Cardiac muscle cell (in vitro differentiated cells and primary cell): ENCODE measurements around the gene PCGF3. TPM values are rescaled to one million over a fixed set of nuclear protein-coding genes. Genes with fewer than 3 reads are reported as not detected.
"Not testable (repeated sequence)": the region's sequence is repeated elsewhere in the genome, so short reads cannot be mapped to it uniquely, and the experiment has no call there.

ENCODE experiments used
- DNase-seq, 2 donors: peaks; one replicate each; pipeline versions ENCODE4 v3.0.0 to v3.0.0-alpha.2; 2010 to 2017; ENCODE audit warnings: low read depth in 1 of 2, low spot score in 1 of 2
- H3K27ac ChIP-seq: fragments of 200-600 bp; sonication (generic); 2 replicates; pipeline ENCODE4 v1.5.1; 2016
- H3K27me3 ChIP-seq: fragments of 200-600 bp; sonication (generic); 2 replicates; pipeline ENCODE4 v1.6.0; 2016; ENCODE audit warnings: control low read depth
- H3K36me3 ChIP-seq: fragments of 200-600 bp; sonication (generic); 2 replicates; pipeline ENCODE4 v1.5.1; 2016; ENCODE audit warnings: control low read depth
- H3K4me1 ChIP-seq: fragments of 200-600 bp; sonication (generic); 2 replicates; pipeline ENCODE4 v1.8.1; 2017; ENCODE audit warnings: low read depth, mild to moderate bottlenecking, mixed run types
- H3K4me3 ChIP-seq: fragments of 200-600 bp; sonication (generic); 2 replicates; pipeline ENCODE4 v1.5.1; 2016; ENCODE audit warnings: mild to moderate bottlenecking
- H3K9me3 ChIP-seq: fragments of 200-600 bp; sonication (generic); 2 replicates; pipeline ENCODE4 v1.5.1; 2017; ENCODE audit warnings: low read depth, mild to moderate bottlenecking, control low read depth
- polyA plus RNA-seq: library from polyadenylated mRNA; unstranded; fragments of >200 nt; fragmentation: Nextera tagmentation; extraction: Ambion mirVana; gene quantifications from 2 replicates; pipeline ENCODE4 v1.2.1, GENCODE V29; 2016
- total RNA-seq: library from RNA; depleted of rRNA; stranded (reverse); fragments of >200 nt; gene quantifications from 2 replicates; pipeline ENCODE4 v1.2.3, GENCODE V29; 2016
- TF ChIP-seq, protein P1 (sequence below): IDR thresholded peaks from 2 replicates; pipeline ENCODE4 v1.5.1; 2012; ENCODE audit warnings: low read depth, mild to moderate bottlenecking, low read length

Gene PCGF3
- total and polyA plus RNA-seq, 2 experiments from 2014 or later: 32.8 to 118 TPM

DNA sequence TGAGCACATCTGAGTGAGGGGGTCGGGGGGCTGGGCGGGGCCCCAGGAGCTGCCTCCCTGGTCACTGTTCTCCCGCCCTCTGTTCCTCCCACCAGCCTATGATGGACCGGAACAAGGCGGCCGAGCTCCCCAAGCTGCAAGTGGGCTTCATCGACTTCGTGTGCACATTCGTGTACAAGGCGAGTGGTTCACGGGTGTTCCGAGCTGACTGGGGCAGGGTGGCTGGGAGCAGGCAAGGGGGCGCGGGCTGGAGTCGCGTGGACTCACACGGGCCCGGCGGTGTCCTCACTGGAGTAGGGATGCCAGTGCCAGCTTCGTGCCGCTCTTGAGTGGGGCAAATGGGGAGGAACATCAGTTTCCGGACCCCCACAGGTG lies 39.2 kb upstream of the PCGF3 start:
- no peak overlapping the region for H3K4me3 ChIP-seq
- H3K9me3 ChIP-seq: no peaks in the 10 kb centered on the region
- peaks cover 8% of the 10 kb centered on the region for H3K36me3 ChIP-seq
- no peak for DNase-seq
- H3K27me3 ChIP-seq: no peaks in the 10 kb centered on the region
- H3K27ac ChIP-seq: no peak overlapping the region
- H3K4me1 ChIP-seq: no peaks in the 10 kb centered on the region
- TF ChIP-seq, protein P1, sequence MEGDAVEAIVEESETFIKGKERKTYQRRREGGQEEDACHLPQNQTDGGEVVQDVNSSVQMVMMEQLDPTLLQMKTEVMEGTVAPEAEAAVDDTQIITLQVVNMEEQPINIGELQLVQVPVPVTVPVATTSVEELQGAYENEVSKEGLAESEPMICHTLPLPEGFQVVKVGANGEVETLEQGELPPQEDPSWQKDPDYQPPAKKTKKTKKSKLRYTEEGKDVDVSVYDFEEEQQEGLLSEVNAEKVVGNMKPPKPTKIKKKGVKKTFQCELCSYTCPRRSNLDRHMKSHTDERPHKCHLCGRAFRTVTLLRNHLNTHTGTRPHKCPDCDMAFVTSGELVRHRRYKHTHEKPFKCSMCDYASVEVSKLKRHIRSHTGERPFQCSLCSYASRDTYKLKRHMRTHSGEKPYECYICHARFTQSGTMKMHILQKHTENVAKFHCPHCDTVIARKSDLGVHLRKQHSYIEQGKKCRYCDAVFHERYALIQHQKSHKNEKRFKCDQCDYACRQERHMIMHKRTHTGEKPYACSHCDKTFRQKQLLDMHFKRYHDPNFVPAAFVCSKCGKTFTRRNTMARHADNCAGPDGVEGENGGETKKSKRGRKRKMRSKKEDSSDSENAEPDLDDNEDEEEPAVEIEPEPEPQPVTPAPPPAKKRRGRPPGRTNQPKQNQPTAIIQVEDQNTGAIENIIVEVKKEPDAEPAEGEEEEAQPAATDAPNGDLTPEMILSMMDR: no peak

DNA sequence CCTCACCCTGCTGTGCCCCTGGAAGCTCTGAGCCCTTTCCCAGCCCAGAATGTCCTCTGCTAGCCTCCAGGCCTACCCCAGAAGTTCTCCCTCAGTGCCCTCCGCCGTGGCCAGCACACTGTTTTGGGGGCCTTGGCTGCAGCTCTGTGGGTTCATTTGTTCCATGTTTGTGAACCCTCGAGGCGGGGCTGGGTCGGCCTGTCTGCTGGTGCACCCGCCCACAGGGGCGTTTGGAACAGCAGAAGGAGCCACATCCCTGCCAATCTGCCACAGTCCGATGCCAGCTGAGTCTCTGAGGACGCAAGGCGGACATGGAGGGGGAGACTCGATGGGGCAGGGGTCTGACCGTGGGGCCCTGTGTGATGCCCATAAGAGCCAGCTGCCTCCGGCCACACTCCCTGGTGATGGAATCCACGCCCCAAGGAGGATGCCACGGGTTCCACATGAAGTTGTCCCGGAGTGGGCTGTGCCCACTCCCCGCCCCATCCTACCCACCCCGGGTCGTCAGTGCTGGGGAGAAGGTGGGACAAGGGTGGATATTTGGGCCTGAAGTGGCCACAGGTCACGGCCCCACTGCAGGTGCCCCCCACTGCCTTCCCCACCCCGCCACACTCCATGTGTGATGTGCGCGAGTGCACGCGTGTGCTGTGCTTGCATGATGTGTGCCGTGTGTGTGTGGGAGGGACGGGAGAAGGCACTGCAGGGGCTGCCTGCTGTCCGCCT lies 38.6 kb upstream of the PCGF3 start:
- TF ChIP-seq, protein P1: no peak
- no peaks in the 10 kb centered on the region for H3K4me1 ChIP-seq
- H3K4me3 ChIP-seq: no peak overlapping the region
- no peak overlapping the region for H3K27ac ChIP-seq
- no peak for DNase-seq
- no peaks in the 10 kb centered on the region for H3K9me3 ChIP-seq
- H3K27me3 ChIP-seq: no peaks in the 10 kb centered on the region
- peaks cover 13% of the 10 kb centered on the region for H3K36me3 ChIP-seq

DNA sequence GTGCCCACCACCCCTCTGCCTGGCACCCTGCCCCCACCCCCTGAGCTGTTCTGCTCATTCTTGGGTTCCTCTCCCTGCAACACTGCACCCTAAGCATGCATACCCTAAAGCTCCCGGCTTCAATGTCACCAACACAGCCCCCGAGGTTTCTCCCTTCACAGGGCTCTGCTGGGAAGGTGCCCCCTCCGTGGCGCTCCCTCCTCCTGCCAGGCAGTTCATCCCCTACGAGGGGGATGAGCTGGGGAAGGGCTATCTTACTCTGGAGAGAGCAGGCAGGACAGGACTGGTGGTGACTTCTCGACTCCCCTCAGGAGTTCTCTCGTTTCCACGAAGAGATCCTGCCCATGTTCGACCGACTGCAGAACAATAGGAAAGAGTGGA lies 38.1 kb upstream of the PCGF3 start:
- peaks cover 19% of the 10 kb centered on the region for H3K36me3 ChIP-seq
- no peak overlapping the region for H3K4me3 ChIP-seq
- no peak overlapping the region for H3K27ac ChIP-seq
- no peaks in the 10 kb centered on the region for H3K4me1 ChIP-seq
- no peaks in the 10 kb centered on the region for H3K27me3 ChIP-seq
- no peaks in the 10 kb centered on the region for H3K9me3 ChIP-seq
- TF ChIP-seq, protein P1: no peak
- DNase-seq: no peak

DNA sequence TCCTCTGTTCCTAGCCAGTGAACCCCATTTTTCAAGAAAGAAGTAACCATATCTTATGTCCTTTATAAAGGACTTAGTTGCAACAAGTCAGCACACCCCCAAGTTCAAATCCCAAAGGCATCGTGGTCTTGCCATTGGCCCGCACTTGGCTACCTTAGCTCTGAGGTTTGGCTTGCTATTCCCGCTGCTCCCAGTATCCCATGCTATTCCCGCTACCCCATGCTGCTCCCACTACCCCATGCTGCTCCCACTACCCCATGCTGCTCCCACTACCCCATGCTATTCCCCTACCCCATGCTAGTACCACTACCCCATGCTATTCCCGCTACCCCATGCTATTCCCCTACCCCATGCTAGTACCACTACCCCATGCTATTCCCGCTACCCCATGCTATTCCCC lies 37.4 kb upstream of the PCGF3 start:
- DNase-seq, H3K4me3 ChIP-seq, H3K27me3 ChIP-seq, H3K4me1 ChIP-seq, H3K27ac ChIP-seq, H3K9me3 ChIP-seq: not testable (repeated sequence)
- peaks cover 23% of the 10 kb centered on the region for H3K36me3 ChIP-seq

DNA sequence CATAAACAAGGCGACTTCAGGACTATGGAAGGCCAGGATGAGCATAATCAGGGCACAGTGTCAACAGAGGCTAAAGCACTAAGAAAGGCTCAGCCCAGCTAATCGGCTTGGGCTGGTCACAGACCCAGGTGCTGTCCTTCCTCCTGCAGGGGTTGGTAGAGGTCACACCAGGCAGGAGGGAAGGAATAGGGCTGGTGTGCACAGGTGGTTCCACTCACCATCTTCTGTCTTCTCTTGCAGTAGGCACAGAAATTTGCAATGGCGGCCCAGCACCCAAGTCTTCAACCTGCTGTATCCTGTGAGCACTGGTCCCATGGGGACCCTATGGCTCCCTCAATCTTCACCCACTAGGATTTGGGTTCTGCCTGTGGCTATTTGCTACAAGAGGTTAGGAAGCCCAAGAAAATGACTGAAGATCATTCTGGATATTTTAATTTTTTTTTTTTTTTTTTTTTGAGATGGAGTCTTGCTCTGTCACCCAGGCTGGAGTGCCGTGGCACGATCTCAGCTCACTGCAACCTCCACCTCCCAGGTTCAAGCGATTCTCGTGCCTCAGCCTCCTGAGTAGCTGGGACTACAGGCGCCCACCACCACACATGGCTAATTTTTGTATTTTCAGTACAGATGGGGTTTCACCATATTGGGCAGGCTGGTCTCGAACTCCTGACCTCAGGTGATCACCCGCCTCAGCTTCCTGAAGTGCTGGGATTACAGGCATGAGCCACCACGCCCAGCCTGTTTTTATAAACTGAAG lies 35.6 kb upstream of the PCGF3 start:
- H3K36me3 ChIP-seq: peaks cover 23% of the 10 kb centered on the region
- H3K4me1 ChIP-seq, H3K27ac ChIP-seq, H3K9me3 ChIP-seq, DNase-seq, H3K27me3 ChIP-seq, H3K4me3 ChIP-seq: not testable (repeated sequence)

DNA sequence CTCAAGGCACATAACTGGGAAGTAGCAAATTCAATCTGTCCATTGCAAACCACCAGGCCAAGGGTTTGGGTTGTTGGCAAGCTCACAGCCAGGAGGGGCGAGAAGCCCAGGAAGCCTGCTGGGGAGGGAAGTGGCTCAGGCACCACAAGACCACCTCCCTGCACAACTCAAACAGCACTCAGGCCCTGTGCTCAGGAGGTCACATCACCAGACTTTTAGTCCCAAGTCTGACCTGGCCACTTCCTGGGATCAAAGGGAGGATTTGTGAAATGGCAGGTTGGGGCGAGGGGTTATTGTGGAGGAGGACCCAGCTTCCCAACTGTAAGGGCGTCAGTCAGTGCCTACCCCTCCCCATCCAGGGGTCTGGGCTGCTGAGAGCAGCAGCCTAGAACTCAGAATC lies 33.9 kb upstream of the PCGF3 start:
- Histone ChIP-seq H3K4me1 (peaks cover 22% of the 10 kb centered on the region), H3K4me3 (no peak overlapping the region), H3K27ac (no peak overlapping the region), H3K9me3 (no peaks in the 10 kb centered on the region), H3K27me3 (no peaks in the 10 kb centered on the region), H3K36me3 (peaks cover 23% of the 10 kb centered on the region)
- DNase-seq: no peak
- TF ChIP-seq, protein P1: no peak
